HG03575 (cell line): ENCODE results near the gene MYCL.

ENCODE experiments used
- ATAC-seq: cut with Tn5 transposase; IDR thresholded peaks from one replicate; pipeline ENCODE4 v1.9.1; 2021; ENCODE audit not compliant: unreplicated experiment, insufficient number of reproducible peaks, low FRiP score; ENCODE audit errors: extremely low read depth

The MYCL gene

GRCh38 chr1:39861003-39861402 lies 40.7 kb downstream of the MYCL start:
- ATAC-seq, result no peak

- no peak for ATAC-seq
These were observed 41.6 kb downstream of the MYCL start for GRCh38 chr1:39859859-39860812.

- no peak for ATAC-seq
These were observed 43.4 kb downstream of the MYCL start for GRCh38 chr1:39858315-39858714.

- no peak for ATAC-seq
These were observed 44.4 kb downstream of the MYCL start for GRCh38 chr1:39857126-39857878.

GRCh38 chr1:39854738-39855137 lies 47.0 kb downstream of the MYCL start:
- no peak for ATAC-seq

- no peak for ATAC-seq
These were observed 47.4 kb downstream of the MYCL start for GRCh38 chr1:39854314-39854713.

GRCh38 chr1:39852876-39853275 lies 48.8 kb downstream of the MYCL start:
- no peak for ATAC-seq

- no peak for ATAC-seq
These were observed 49.4 kb downstream of the MYCL start for GRCh38 chr1:39852214-39852791.

GRCh38 chr1:39850606-39851216 lies 51.0 kb downstream of the MYCL start:
- ATAC-seq, result no peak

GRCh38 chr1:39849203-39849602 lies 52.5 kb downstream of the MYCL start:
- no peak for ATAC-seq

GRCh38 chr1:39847940-39848339 lies 53.8 kb downstream of the MYCL start:
- ATAC-seq, result no peak

- ATAC-seq, result no peak
These were observed 54.9 kb downstream of the MYCL start for GRCh38 chr1:39846796-39847195.

GRCh38 chr1:39845569-39846566 lies 55.8 kb downstream of the MYCL start:
- ATAC-seq, result no peak
